Psoas muscle (tissue), 8 donors: ENCODE data around the gene TEAD1. TPM values are rescaled to one million over a fixed set of nuclear protein-coding genes. Genes with fewer than 3 reads are reported as not detected.

Source experiments
- ATAC-seq, 4 donors: fragments of 200-7000 bp; cut with Tn5 transposase; one replicate each; pipeline ENCODE4 v1.9.1; 2020; ENCODE audit warnings: moderate library complexity in 3 of 4, mild to moderate bottlenecking in 2 of 4
- DNase-seq, 2 donors: peaks; one replicate each; pipeline ENCODE4 v3.0.0-alpha.2; 2020
- H3K27ac ChIP-seq: fragments of 200-600 bp; one replicate; pipeline ENCODE4 v1.8.0; 2022
- H3K27me3 ChIP-seq, 3 donors: fragments of 200-600 bp in 1 of 3; one replicate each; pipeline versions ENCODE4 v1.6.1 to v1.8.0; 2013 to 2022; ENCODE audit warnings: low read length in 2 of 3, mild to moderate bottlenecking in 2 of 3, moderate library complexity in 1 of 3; ENCODE audit not compliant: insufficient read depth in 3 of 3
- H3K36me3 ChIP-seq, 2 donors: fragments of 200-600 bp in 1 of 2; one replicate each; pipeline versions ENCODE4 v1.6.1 to v1.8.0; 2013 to 2022; ENCODE audit warnings: low read depth in 1 of 2, mild to moderate bottlenecking in 1 of 2, moderate library complexity in 1 of 2; ENCODE audit not compliant: insufficient read depth in 1 of 2
- H3K4me1 ChIP-seq: fragments of 200-600 bp; one replicate; pipeline ENCODE4 v1.8.0; 2022
- H3K4me3 ChIP-seq: fragments of 200-600 bp; one replicate; pipeline ENCODE4 v1.8.0; 2022; ENCODE audit warnings: mild to moderate bottlenecking
- H3K9me3 ChIP-seq: fragments of 200-600 bp; one replicate; pipeline ENCODE4 v1.8.0; 2022
- CTCF ChIP-seq: fragments of 200-600 bp; IDR thresholded peaks from one replicate; pipeline ENCODE4 v1.8.0; 2022; ENCODE audit warnings: antibody characterized with exemption
- whole genome bisulfite sequencing, 3 donors: extraction: QIAGEN DNeasy Blood & Tissue Kit; methylation state at CpG; one replicate each; pipeline versions ENCODE4 v1.1.6 to v1.1.7; 2013; 5-methylcytosine and 5-hydroxymethylcytosine counted together
- intact Hi-C, 2 donors: fragments of 100-400 bp; cut with DNase I; formaldehyde crosslinking; loops; one replicate each; pipeline versions ENCODE4 v1.11.0 to v1.14.2; 2022
- polyA plus RNA-seq, 3 donors: library from polyadenylated mRNA; stranded (reverse); fragments of 200-250 nt; gene quantifications; one replicate each; pipeline ENCODE4 v1.2.3, GENCODE V29; 2013
- total RNA-seq, 4 donors: library from RNA; stranded (reverse); fragmentation: NEBNext Ultra II Directional in 2 of 4; extraction: Animal tissue kit (Norgen Biotek cat#: 25700) in 2 of 4; gene quantifications; one replicate each; pipeline versions ENCODE4 v1.2.1 to v1.2.4, GENCODE V29; 2021 to 2023
- donor health status: healthy with polysubstance abuse.
- donor health status: DM: no; HTN: no; CAD: no; lungs with moderate emphysema.
- donor health status: Bipolar disorder and iron deficiency.
- donor health status: healthy.
- donor health status: DM: yes; HTN: yes; CAD: no.
- donor health status: DM: no; HTN: no; CAD: no.
- donor health status: DM: no; HTN: no; CAD: no.
- donor health status: DM: yes; HTN: yes; CAD: no.

The TEAD1 gene
- total and polyA plus RNA-seq, 7 donors, result 11.3 to 178 (median 112) TPM

- intact Hi-C loops, result no loop called here
- Histone ChIP-seq H3K27me3 (no peaks in the 10 kb centered on the region), H3K27ac (no peak overlapping the region), H3K4me3 (no peak overlapping the region), H3K36me3 (no peaks in the 10 kb centered on the region), H3K9me3 (no peaks in the 10 kb centered on the region), H3K4me1 (no peaks in the 10 kb centered on the region)
- DNase-seq (no peak), ATAC-seq (no peak)
- no peak for TF ChIP-seq CTCF
- 75 to 84% (median 83%) methylated on average over 6 of the region's 6 CpGs for WGBS, 3 donors
Measured at GRCh38 chr11:12642806-12643428, 31.3 kb upstream of the TEAD1 start.

DNA sequence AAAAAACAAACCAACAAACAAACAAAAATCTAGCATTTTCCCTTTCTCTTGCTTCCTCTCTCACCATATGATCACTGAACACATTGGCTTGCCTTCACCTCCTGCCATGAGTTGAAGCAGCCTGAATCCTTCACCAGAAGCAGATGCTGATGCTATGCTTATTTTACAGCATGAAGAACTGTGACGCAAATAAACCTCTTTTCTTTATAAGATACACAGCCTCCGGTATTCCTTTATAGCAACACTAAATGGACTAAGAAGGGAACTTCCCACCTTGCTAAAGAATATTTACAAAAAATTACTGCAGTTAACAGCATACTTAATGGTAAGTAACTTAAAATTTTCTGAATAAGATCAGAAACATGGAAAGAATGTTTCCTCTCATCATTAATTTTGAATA is 27.7 kb upstream of the TEAD1 start:
- H3K27me3 ChIP-seq, result no peaks in the 10 kb centered on the region
- intact Hi-C loops, result no loop called here
- no peaks in the 10 kb centered on the region for H3K9me3 ChIP-seq
- H3K4me3 ChIP-seq, result no peak overlapping the region
- no peak for ATAC-seq
- no peaks in the 10 kb centered on the region for H3K36me3 ChIP-seq
- no peak for DNase-seq
- no peak for TF ChIP-seq CTCF
- H3K4me1 ChIP-seq, result no peaks in the 10 kb centered on the region
- no peak overlapping the region for H3K27ac ChIP-seq
- WGBS, 3 donors, result 96 to 100% (median 99%) methylated on average over 2 of the region's 2 CpGs

GRCh38 chr11:12653729-12654128 is 20.5 kb upstream of the TEAD1 start:
- H3K9me3 ChIP-seq, result peaks cover 11% of the 10 kb centered on the region
- H3K4me3 ChIP-seq, result no peak overlapping the region
- TF ChIP-seq CTCF, result no peak
- no peak for ATAC-seq
- no peak for DNase-seq
- 84 to 94% (median 93%) methylated on average over 7 of the region's 7 CpGs for WGBS, 3 donors
- H3K4me1 ChIP-seq, result no peaks in the 10 kb centered on the region
- H3K27me3 ChIP-seq, result no peaks in the 10 kb centered on the region
- H3K27ac ChIP-seq, result no peak overlapping the region
- no peaks in the 10 kb centered on the region for H3K36me3 ChIP-seq
- intact Hi-C loops, result loop anchor here in 1 of 2 donors (5.0 kb wide), 1 partner anchor 36 kb away; no protein-coding TSS in a partner anchor

GRCh38 chr11:12655842-12656241 is 18.4 kb upstream of the TEAD1 start:
- no peak for TF ChIP-seq CTCF
- intact Hi-C loops, result loop anchor here in 1 of 2 donors (5.0 kb wide), 1 partner anchor 34 kb away; no protein-coding TSS in a partner anchor

DNA sequence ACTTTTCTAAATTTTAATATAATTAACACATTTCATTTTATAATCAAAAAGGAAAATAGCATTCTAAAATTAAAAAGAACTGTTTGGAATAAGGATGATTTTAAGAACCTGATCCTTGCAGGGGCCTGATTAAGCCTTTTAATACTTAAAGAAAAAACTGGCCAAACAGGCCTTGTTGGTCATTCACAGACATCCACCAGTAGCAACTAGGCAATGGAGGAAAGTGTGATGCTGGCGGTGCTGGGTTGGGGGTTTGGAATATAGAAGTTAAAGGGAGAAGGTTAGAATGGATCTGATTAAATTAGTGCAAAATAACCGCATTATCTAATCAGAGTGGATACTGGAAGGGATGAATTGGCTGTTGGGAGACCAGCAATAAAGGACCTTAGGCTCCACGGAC is 16.9 kb upstream of the TEAD1 start:
- Histone ChIP-seq H3K4me1 (no peaks in the 10 kb centered on the region), H3K9me3 (peaks cover 11% of the 10 kb centered on the region), H3K36me3 (no peaks in the 10 kb centered on the region), H3K27me3 (no peaks in the 10 kb centered on the region), H3K27ac (no peak overlapping the region), H3K4me3 (no peak overlapping the region)
- 97 to 99% (median 99%) methylated on average over 3 of the region's 3 CpGs for WGBS, 3 donors
- intact Hi-C loops, result loop anchor here in 1 of 2 donors (5.0 kb wide), 1 partner anchor 35 kb away; no protein-coding TSS in a partner anchor
- DNase-seq (no peak), ATAC-seq (no peak)
- TF ChIP-seq CTCF, result no peak

More at GRCh38 chr11:12655842-12656241, 18.4 kb upstream of the TEAD1 start:
- peaks cover 11% of the 10 kb centered on the region for H3K9me3 ChIP-seq
- no peaks in the 10 kb centered on the region for H3K36me3 ChIP-seq
- no peak overlapping the region for H3K4me3 ChIP-seq
- no peaks in the 10 kb centered on the region for H3K4me1 ChIP-seq
- no peak overlapping the region for H3K27ac ChIP-seq
- DNase-seq, result no peak
- ATAC-seq, result no peak
- H3K27me3 ChIP-seq, result no peaks in the 10 kb centered on the region
